Fibroblast of pulmonary artery (primary cell): Measurements from ENCODE around the gene TEX22.
A peak's percentile ranks its signal among the peaks of the same experiment; 100 is the strongest.

Experiments
- DNase-seq: peaks from one replicate; pipeline ENCODE4 v3.0.0-alpha.2; 2010; ENCODE audit warnings: low read depth
- H3K4me3 ChIP-seq: replicated peaks from 2 replicates; pipeline ENCODE4 v1.5.1; 2011; ENCODE audit warnings: low read depth, mild to moderate bottlenecking, control low read depth, low read length, moderate library complexity
- TF ChIP-seq, protein P1 (sequence below): IDR thresholded peaks from 2 replicates; pipeline ENCODE4 v1.5.1; 2011; ENCODE audit warnings: mild to moderate bottlenecking, control low read depth, low read length, inconsistent platforms; ENCODE audit errors: missing control alignments

TEX22 gene

DNA sequence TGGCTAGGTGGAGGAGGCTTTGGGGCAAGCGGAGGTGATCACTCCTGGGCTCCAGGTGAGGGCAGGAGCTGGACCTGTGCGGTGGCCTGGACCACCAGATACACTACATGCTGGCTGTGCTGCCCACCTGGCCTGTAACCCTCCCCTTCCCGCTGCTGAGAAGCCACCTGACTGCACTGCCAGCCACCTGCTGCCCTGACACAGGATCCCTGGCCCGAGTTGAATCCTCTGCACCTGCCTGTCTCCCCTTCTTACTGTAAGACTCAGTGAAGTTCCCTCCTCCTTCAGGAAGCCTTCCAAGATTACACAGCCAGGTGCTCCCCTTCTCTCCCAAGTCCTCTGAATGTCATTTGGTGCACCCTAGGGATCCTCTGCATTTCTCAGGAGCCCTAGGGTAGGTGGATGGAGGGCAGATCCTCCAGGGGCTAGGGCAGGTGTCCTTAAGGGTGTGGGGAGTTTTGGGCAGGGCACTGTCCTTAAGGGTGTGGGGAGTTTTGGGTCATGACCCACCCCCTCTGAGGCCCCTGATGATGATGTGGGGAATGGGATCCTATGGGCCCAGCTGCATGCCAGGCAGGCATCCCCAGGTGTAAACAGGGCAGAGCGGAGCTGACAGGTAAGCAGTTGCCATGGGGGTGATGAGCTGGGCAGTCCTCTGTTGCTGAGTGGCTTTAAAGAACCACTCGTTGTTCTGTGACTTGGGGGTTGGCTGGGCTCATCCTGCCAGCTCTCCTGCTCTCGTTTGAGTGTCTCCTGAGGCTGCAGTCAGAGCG lies 14.6 kb downstream of the TEX22 start:
- no peak overlapping the region for H3K4me3 ChIP-seq
- DNase-seq = no peak
- TF ChIP-seq, protein P1, sequence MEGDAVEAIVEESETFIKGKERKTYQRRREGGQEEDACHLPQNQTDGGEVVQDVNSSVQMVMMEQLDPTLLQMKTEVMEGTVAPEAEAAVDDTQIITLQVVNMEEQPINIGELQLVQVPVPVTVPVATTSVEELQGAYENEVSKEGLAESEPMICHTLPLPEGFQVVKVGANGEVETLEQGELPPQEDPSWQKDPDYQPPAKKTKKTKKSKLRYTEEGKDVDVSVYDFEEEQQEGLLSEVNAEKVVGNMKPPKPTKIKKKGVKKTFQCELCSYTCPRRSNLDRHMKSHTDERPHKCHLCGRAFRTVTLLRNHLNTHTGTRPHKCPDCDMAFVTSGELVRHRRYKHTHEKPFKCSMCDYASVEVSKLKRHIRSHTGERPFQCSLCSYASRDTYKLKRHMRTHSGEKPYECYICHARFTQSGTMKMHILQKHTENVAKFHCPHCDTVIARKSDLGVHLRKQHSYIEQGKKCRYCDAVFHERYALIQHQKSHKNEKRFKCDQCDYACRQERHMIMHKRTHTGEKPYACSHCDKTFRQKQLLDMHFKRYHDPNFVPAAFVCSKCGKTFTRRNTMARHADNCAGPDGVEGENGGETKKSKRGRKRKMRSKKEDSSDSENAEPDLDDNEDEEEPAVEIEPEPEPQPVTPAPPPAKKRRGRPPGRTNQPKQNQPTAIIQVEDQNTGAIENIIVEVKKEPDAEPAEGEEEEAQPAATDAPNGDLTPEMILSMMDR = no peak

GRCh38 chr14:105413544-105413886 lies 15.2 kb downstream of the TEX22 start:
- TF ChIP-seq, protein P1 = no peak
- H3K4me3 ChIP-seq = no peak overlapping the region

DNA sequence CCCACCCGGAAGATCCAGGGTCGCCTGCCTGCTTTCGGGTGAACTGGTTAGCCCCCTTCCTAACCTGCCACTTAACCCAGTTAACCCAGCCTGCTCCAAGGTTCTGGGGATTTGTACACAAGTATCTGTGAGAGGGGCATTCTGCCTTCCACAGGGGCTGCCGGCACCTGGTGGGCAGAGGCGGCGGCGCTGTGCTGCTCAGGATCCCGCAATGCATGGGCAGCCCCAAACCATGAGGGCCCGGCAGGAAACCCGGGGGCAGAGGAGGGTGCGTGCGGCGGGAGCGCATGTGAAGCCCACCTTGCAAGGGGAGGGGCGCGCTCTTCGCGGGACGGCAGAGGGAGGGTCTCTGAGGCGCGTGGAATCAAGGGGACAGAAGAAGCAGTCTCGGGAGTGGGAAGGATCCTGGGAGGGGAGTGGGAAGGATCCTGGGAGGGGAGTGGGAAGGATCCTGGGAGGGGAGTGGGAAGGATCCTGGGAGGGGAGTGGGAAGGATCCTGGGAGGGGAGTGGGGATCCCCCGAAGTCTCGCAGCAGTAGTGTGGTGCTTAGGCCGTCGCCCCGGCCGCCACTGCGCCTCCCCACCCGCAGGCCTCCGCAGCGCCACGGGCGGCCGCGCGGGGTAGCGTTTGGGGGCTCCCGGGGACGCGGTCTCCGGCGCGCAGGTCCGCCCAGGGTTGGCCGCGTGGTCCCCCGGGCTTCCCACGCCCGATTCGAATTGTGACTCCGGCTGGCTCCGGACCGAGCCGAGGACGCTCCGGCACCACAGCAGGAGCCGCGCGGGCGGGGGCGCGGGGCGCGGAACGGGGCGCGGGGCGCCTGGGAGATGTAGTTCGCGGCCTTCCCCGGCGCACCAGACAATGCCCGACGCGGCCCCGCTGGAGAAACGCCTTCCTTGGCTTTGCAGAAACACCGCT lies 16.4 kb downstream of the TEX22 start:
- TF ChIP-seq, protein P1 = peak; percentile 18
- H3K4me3 ChIP-seq = peak overlapping the region; percentile 36
- peak; percentile 66 for DNase-seq

More at GRCh38 chr14:105413544-105413886, 15.2 kb downstream of the TEX22 start:
- no peak for DNase-seq

GRCh38 chr14:105415481-105416428 lies 17.4 kb downstream of the TEX22 start:
- no peak for DNase-seq
- H3K4me3 ChIP-seq = peak overlapping the region; percentile 36
- TF ChIP-seq, protein P1 = no peak

DNA sequence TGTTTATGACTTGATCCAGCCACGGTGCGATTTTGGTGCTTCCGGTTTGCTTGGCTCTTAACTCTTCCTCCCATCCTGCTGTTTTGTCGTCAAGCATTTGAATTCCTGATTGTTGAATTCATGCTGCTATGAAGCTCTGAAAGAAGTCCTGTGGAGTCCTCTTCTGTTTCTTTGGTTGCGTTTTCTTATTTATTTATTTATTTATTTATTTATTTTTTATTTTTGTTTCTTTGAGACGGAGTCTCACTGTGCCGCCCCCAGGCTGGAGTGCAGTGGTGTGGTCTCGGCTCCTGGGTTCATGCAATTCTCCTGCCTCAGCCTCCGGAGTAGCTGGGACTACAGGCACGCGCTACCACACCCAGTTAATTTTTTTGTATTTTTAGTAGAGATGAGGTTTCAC lies 18.3 kb downstream of the TEX22 start:
- TF ChIP-seq, protein P1 = no peak
- DNase-seq = no peak

DNA sequence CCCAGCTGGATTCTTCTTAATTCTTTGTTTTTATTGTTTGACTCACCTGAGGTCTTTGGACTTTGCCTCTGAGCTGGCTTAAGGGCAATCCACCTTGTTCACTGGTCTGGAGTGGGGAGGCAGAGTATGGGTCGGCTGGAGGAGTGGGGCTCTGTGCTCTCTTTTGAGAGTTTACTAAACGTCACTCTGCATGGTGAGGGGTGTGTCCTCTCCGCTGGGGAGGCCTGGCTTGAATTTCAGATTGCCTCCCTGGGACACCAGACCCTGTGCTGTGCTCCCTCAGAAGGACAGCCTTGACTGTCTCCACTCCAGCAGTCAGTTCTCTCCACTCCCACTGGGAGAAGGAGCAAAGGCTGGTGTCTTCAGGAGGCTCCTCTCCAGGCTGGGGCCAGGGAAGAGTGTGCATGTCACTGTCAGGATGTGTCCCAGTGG lies 19.4 kb downstream of the TEX22 start:
- H3K4me3 ChIP-seq = no peak overlapping the region
- TF ChIP-seq, protein P1 = no peak
- no peak for DNase-seq

More for the DNA sequence above, 18.3 kb downstream of the TEX22 start:
- H3K4me3 ChIP-seq = no peak overlapping the region
